ENCODE results near the gene TFF3. TPM values are rescaled to one million over a fixed set of nuclear protein-coding genes. Genes with fewer than 3 reads are reported as not detected.

Gene TFF3
- total RNA-seq, 1 donor from 2014 or later = 1.00 TPM

DNA sequence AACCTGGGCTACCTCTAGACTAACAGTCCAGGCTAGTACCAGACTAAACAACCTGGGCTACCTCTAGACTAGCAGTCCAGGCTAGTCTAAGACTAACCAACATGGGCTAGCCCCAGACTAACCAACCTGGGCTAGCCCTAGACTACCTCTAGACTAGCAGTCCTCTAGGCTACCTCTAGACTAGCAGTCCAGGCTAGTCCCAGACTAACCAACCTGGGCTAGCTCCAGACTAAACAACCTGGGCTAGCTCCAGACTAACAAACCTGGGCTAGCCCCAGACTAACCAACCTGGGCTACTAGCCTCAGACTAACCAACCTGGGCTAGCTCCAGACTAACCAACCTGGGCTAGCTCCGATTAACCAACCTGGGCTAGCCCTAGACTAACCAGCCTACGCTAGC is 33.6 kb upstream of the TFF3 start:
- intact Hi-C loops (cut with DNase I) = no loop called here
- ATAC-seq (ENCODE audit: poor library complexity) (no peak), DNase-seq (no peak)

- intact Hi-C loops (cut with DNase I) = no loop called here
- no peak for ATAC-seq (ENCODE audit: poor library complexity)
Measured at GRCh38 chr21:42347601-42348327, 32.6 kb upstream of the TFF3 start.

GRCh38 chr21:42346866-42347600 is 31.8 kb upstream of the TFF3 start:
- no peak for ATAC-seq (ENCODE audit: poor library complexity)
- DNase-seq = no peak
- intact Hi-C loops (cut with DNase I) = no loop called here

More at GRCh38 chr21:42347601-42348327, 32.6 kb upstream of the TFF3 start:
- DNase-seq = no peak

- DNase-seq (no peak), ATAC-seq (ENCODE audit: poor library complexity) (no peak)
- intact Hi-C loops (cut with DNase I) = no loop called here
Measured at GRCh38 chr21:42346441-42346840, 31.2 kb upstream of the TFF3 start.

DNA sequence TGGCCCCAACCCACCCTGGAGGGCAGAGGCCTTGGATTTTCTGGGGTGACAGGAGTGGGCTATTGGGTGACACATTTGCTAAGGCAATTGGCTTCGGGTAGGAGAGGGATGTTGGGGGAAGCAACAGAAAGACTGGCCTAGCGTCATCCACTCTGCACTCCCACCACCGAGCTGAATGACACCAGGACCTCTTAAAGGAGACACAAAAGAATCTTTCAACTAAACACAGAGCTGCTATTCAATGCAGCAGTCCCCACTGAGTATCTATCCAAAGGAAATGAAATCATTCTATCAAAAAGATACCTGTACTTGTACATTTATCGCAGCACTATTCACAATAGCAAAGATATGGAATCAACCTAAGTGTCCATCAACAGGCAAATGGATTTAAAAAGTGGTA is 29.4 kb upstream of the TFF3 start:
- DNase-seq = no peak
- no peak for ATAC-seq (ENCODE audit: poor library complexity)
- intact Hi-C loops (cut with DNase I) = no loop called here

DNA sequence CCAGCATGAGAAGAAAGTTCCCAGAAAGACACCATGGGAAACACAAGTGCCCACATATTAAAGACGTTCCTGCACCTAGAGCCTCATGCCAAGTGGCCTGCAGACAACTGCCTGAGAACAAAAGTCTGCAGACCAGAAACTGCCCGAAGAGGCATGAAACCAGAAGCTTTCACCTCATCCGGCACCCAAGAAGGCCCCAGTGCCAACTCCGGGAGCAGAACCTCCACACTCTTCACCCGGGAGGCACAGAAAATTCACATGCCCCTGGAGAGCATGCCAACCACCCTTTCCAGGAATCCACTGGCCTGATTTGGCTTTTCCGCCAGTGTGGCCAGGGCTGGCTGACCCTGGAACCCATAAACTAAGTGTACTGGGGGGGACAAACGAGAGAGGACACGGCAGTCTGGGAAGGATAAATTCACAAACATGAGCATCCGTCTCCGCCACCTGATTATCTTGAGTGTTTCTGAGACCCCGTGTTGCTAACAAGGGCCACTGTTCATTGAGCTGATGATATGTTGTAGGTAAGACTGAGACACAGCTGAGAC is 28.8 kb upstream of the TFF3 start:
- intact Hi-C loops (cut with DNase I) = no loop called here
- DNase-seq = no peak
- no peak for ATAC-seq (ENCODE audit: poor library complexity)

GRCh38 chr21:42343556-42343955 is 28.3 kb upstream of the TFF3 start:
- DNase-seq (no peak), ATAC-seq (ENCODE audit: poor library complexity) (no peak)
- intact Hi-C loops (cut with DNase I) = no loop called here

DNA sequence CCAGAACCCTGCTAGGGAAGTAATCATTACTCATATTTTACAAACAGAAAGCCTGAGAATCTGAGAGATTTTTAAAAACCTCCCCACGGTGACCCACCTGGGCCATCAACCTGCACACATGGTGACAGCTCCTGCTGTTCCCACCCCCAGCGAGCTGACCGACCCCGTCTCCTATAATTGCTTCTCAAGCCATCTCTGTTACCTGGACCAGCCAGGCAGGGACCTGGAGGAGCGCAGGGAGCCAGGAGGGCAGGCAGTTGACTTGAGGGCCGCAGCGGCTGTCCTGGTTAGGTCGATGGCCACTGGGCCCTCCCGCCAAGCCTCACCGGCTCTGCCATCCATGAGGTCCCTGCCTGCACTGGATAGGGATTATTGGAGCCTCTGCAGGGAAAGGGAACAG is 27.9 kb upstream of the TFF3 start:
- DNase-seq (no peak), ATAC-seq (ENCODE audit: poor library complexity) (no peak)
- intact Hi-C loops (cut with DNase I) = no loop called here

- DNase-seq (no peak), ATAC-seq (ENCODE audit: poor library complexity) (no peak)
- intact Hi-C loops (cut with DNase I) = no loop called here
Measured at GRCh38 chr21:42341776-42342542, 26.8 kb upstream of the TFF3 start.

DNA sequence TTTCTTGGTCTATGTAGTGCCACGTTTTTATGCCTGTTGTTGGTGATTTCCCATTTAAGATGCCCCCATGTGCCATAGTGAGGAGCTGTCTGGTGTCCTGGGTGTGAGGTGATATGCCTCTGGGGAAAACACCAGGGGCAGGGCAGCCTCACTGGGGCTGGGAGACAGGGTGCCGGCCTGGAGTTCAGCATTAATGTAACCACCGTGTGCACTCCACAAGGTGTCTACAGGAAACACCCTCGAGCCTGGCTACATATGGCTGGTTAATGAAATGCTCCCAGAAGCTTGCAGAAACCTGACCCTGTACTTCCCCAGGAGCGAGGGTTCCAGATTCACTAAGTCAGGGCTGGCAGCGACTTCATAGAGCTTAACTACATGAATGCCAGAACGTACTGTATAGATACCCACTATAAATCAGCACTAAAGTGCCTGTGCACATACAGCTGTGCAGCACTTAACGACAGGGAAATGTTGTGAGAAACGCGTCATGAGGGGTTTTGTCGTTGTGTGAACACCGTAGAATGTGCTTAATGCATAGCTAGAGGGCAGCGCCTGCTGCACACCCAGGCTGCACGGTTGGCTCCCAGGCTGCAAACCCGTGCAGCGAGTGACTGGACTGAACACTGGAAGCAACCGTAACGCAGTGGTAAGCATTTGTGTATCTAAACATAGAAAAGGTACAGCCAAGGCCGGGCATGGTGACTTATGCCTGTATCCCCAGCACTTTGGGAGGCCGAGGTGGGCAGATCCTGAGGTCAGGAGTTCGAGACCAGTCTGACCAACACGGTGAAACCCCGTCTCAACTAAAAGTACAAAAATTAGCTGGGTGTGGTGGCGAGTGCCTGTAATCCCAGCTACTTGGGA is 25.2 kb upstream of the TFF3 start:
- intact Hi-C loops (cut with DNase I) = no loop called here
- no peak for ATAC-seq (ENCODE audit: poor library complexity)

DNA sequence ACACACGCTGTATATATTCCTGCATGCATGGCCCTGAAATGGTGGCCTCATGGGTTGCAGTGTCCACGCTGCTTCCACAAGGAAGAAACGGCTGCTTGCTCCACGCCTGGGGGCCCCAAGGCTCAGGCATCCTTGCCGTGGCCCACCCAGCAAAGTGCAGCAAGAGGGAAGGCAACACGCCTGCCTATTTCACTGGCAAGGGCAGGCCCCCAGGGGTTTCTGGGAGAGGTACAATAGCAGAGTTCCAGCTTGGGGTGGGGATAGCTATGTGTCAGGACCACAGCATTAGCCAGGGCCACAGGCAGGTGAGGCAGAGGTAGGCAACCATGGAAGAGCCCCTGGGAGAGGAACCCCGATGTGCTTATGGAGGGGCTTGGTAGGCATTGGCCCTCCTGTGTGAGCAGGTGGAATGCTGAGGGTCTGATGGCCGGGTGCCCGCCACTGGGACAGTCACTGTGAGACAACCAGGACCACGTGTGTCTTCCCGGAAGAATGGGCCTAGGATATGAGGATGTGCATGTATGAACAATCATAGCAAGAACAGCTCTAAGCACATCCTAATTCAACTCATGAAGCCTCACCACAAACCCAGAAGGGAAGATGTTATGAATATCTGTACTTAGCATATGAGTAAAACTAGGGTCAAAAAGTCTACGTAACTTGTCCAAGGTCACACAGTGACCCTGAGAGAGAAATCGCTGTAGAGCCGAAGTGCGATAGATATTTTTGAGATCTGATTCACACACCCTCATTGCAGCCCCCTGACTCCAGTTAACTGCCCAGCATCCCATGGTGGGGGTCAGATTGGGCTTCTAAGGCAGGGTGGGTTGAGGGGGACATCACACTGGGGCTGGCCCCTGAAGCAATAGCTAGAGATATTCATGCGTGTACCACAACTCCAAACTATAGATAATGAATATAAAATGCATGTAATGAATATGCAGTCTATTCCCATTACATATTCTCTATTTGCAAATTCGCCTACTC is 23.8 kb upstream of the TFF3 start:
- ATAC-seq (ENCODE audit: poor library complexity) (no peak), DNase-seq (no peak)
- intact Hi-C loops (cut with DNase I) = no loop called here

More for the DNA sequence above, 25.2 kb upstream of the TFF3 start:
- no peak for DNase-seq

DNA sequence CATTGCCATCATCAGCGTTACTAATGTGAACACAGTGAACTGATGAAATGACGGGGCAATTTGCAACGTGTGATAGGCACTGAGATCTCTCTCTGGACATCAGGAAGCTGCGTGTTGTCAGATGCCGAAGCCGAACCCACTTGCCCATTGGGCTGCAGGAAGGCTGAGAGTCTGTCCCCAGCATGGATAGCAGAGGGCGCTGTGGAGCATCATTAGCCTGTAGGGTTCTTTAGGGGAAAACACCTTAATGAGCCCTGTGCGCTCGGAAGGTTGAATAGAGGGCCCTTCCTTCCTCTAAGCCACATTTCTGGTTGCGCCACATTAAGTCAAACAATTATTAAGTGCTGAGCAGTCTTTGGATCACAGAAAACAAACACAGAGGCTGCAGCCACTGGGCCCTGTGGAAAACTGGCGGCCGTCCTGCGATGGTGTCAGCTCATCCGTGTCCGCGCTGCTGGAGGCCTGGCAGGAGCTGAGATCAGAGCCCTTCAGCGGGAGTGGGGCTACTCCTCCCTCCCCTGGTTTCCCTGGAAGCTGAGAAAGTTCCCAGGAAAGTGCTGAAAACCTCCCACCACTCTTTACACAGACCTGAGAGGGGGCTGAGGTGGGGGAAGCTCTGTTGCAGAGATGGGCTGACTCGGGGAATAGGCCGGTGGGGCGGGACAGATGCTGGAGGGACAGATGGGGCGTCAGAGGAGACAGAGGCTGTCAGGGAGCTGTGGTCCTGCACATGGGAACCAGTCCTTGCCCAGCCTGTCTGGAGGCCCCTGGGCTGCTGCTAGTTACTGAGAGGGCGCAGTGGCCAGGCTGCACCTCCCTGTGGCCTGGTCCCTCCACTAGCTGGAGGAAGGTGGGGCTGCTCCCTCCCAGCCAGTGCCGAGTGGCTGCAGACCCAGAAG is 22.9 kb upstream of the TFF3 start:
- DNase-seq (peak; percentile 74), ATAC-seq (ENCODE audit: poor library complexity) (peak; percentile 71)
- intact Hi-C loops (cut with DNase I) = no loop called here

DNA sequence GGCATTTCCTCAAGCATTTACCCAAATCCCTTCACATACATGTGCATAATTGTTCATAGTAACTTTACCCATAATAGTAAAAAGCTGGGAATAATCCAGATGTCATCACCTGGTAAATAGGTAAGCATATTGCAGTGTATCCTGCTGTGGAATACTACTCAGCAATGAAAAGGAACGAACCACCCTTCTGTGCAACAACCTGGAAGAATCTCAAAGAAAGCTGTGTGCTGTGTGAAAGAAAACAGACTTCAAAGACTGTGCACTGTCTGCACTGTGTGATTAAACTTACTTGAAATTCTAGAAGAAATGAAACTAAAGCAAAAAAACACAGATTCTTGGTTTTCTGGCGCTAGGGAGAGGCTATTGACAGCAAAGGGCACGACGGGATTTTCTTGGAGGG is 22.1 kb upstream of the TFF3 start:
- intact Hi-C loops (cut with DNase I) = no loop called here
- no peak for ATAC-seq (ENCODE audit: poor library complexity)
- DNase-seq = no peak

GRCh38 chr21:42336054-42336453 is 20.8 kb upstream of the TFF3 start:
- DNase-seq (no peak), ATAC-seq (ENCODE audit: poor library complexity) (no peak)
- intact Hi-C loops (cut with DNase I) = no loop called here

DNA sequence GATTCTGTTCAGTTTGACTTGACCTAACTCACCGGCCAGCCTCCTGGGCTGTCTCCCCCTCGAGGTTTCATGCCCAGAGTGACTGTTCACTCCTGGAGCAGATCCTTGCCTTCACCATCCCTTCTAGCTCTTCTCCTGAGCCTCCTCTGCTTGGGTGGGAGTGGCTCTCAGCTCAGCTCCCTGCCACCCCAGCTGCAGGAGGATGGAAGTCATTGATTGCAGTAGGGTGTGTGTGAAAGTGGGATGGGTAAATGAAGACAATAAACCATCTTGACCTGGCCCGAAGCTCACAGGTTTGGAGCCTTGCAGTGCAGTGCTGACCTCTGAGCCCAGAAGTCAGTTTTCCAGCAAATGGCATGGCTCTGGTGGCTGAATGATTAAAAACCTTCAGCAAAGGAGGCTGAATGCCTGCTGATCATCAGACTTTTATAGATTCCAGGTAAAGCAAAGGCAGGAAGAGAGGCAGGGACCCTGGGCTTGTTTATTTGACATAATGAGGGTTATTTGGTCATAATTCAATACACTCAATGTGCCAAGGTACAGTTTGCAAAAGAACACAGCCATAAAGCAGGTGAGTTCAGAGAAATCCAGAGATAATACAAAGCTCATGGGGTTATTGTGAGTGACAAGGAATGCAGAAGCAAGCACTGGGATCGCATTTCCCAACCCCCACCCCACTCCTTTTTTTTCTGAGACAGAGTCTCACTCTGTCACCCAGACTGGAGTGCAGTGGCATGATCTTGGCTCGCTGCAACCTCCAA is 17.5 kb upstream of the TFF3 start:
- DNase-seq (no peak), ATAC-seq (ENCODE audit: poor library complexity) (no peak)

GRCh38 chr21:42331660-42332059 is 16.5 kb upstream of the TFF3 start:
- intact Hi-C loops (cut with DNase I) = no loop called here
- ATAC-seq (ENCODE audit: poor library complexity) (no peak), DNase-seq (no peak)

More for the DNA sequence above, 17.5 kb upstream of the TFF3 start:
- intact Hi-C loops (cut with DNase I) = no loop called here
